ENCODE measurements around the gene TLN1.
A peak's percentile ranks its signal among the peaks of the same experiment; 100 is the strongest.

Gene TLN1

DNA sequence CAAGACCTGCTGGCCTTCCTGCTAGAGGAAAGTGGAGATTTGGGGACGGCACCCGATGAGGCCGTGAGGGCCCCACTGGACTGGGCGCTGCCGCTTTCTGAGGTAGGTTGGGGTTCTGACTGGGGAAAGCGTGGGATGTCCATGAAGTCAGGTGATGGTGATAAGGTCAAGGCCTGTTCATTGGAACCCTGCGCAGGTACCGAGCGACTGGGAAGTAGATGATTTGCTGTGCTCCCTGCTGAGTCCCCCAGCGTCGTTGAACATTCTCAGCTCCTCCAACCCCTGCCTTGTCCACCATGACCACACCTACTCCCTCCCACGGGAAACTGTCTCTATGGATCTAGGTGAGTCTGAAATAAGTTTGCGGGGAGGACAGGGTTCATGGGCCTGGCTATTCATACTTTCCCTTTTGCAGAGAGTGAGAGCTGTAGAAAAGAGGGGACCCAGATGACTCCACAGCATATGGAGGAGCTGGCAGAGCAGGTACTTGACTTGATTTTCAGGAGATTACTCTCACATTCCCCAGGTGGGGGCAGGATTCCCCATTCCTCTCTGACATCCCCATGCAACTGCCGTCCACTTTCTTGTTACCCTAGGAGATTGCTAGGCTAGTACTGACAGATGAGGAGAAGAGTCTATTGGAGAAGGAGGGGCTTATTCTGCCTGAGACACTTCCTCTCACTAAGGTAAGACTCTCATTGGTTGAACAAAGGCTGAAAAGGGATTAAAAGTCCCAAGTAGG, 976 bp upstream of the TLN1 start (continued):
- no peak for TF ChIP-seq ZNF433 (tag by site-specific recombination; IDR thresholded peaks at IDR 0.05; ENCODE audit: low read depth)
- peak; percentile 93 for TF ChIP-seq PRDM1 (tag by site-specific recombination; IDR thresholded peaks at IDR 0.05)
- TF ChIP-seq ZNF610 (tag by site-specific recombination; IDR thresholded peaks at IDR 0.05; ENCODE audit: borderline replicate concordance): no peak
- TF ChIP-seq ZNF37A (tag by site-specific recombination; IDR thresholded peaks at IDR 0.05): no peak
- TF ChIP-seq ZNF114 (tag by site-specific recombination; IDR thresholded peaks at IDR 0.05): no peak
- TF ChIP-seq ZBTB20 (tag by site-specific recombination; IDR thresholded peaks at IDR 0.05): peak; percentile 78; the same call in 1 of the 2 replicates
- no peak for TF ChIP-seq ZNF423 (tag by site-specific recombination; IDR thresholded peaks at IDR 0.05)
- peak; percentile 88 for TF ChIP-seq ZFP69B (tag by site-specific recombination; IDR thresholded peaks at IDR 0.05)
- TF ChIP-seq, protein P1, sequence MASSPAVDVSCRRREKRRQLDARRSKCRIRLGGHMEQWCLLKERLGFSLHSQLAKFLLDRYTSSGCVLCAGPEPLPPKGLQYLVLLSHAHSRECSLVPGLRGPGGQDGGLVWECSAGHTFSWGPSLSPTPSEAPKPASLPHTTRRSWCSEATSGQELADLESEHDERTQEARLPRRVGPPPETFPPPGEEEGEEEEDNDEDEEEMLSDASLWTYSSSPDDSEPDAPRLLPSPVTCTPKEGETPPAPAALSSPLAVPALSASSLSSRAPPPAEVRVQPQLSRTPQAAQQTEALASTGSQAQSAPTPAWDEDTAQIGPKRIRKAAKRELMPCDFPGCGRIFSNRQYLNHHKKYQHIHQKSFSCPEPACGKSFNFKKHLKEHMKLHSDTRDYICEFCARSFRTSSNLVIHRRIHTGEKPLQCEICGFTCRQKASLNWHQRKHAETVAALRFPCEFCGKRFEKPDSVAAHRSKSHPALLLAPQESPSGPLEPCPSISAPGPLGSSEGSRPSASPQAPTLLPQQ (tag by site-specific recombination; IDR thresholded peaks at IDR 0.05): peak; percentile 91
- peak; percentile 68 for TF ChIP-seq GLIS2 (tag by site-specific recombination; IDR thresholded peaks at IDR 0.05)
- 0 out of 2 replicates have a peak, but pooled peaks have one; percentile 1 for TF ChIP-seq IKZF3 (tag by site-specific recombination; IDR thresholded peaks at IDR 0.05)
- peak; percentile 90 for TF ChIP-seq ZNF10 (tag by site-specific recombination; IDR thresholded peaks at IDR 0.05)
- TF ChIP-seq, protein P2, sequence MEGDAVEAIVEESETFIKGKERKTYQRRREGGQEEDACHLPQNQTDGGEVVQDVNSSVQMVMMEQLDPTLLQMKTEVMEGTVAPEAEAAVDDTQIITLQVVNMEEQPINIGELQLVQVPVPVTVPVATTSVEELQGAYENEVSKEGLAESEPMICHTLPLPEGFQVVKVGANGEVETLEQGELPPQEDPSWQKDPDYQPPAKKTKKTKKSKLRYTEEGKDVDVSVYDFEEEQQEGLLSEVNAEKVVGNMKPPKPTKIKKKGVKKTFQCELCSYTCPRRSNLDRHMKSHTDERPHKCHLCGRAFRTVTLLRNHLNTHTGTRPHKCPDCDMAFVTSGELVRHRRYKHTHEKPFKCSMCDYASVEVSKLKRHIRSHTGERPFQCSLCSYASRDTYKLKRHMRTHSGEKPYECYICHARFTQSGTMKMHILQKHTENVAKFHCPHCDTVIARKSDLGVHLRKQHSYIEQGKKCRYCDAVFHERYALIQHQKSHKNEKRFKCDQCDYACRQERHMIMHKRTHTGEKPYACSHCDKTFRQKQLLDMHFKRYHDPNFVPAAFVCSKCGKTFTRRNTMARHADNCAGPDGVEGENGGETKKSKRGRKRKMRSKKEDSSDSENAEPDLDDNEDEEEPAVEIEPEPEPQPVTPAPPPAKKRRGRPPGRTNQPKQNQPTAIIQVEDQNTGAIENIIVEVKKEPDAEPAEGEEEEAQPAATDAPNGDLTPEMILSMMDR (tag by site-specific recombination; IDR thresholded peaks at IDR 0.05): peak; percentile 23; the same call in 1 of the 2 replicates
- TF ChIP-seq ZBTB17 (tag by site-specific recombination; IDR thresholded peaks at IDR 0.05): peak; percentile 78
- TF ChIP-seq ZNF157 (tag by site-specific recombination; IDR thresholded peaks at IDR 0.05): no peak
- TF ChIP-seq, protein P3, sequence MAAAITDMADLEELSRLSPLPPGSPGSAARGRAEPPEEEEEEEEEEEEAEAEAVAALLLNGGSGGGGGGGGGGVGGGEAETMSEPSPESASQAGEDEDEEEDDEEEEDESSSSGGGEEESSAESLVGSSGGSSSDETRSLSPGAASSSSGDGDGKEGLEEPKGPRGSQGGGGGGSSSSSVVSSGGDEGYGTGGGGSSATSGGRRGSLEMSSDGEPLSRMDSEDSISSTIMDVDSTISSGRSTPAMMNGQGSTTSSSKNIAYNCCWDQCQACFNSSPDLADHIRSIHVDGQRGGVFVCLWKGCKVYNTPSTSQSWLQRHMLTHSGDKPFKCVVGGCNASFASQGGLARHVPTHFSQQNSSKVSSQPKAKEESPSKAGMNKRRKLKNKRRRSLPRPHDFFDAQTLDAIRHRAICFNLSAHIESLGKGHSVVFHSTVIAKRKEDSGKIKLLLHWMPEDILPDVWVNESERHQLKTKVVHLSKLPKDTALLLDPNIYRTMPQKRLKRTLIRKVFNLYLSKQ (tag by site-specific recombination; IDR thresholded peaks at IDR 0.05; ENCODE audit: borderline replicate concordance): no peak
- TF ChIP-seq TRIM28 (IDR thresholded peaks at IDR 0.05; ENCODE audit: borderline replicate concordance, low read length): peak; percentile 61; the same call in 1 of the 2 replicates
- TF ChIP-seq, protein P4, sequence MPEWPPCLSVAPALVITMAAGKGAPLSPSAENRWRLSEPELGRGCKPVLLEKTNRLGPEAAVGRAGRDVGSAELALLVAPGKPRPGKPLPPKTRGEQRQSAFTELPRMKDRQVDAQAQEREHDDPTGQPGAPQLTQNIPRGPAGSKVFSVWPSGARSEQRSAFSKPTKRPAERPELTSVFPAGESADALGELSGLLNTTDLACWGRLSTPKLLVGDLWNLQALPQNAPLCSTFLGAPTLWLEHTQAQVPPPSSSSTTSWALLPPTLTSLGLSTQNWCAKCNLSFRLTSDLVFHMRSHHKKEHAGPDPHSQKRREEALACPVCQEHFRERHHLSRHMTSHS (tag by site-specific recombination; IDR thresholded peaks at IDR 0.05): no peak
- TF ChIP-seq ZNF837 (tag by site-specific recombination; IDR thresholded peaks at IDR 0.05): no peak
- no peak for TF ChIP-seq ZNF747 (tag by site-specific recombination; IDR thresholded peaks at IDR 0.05)
- TF ChIP-seq ZNF112 (tag by site-specific recombination; IDR thresholded peaks at IDR 0.05): no peak
- TF ChIP-seq, protein P5, sequence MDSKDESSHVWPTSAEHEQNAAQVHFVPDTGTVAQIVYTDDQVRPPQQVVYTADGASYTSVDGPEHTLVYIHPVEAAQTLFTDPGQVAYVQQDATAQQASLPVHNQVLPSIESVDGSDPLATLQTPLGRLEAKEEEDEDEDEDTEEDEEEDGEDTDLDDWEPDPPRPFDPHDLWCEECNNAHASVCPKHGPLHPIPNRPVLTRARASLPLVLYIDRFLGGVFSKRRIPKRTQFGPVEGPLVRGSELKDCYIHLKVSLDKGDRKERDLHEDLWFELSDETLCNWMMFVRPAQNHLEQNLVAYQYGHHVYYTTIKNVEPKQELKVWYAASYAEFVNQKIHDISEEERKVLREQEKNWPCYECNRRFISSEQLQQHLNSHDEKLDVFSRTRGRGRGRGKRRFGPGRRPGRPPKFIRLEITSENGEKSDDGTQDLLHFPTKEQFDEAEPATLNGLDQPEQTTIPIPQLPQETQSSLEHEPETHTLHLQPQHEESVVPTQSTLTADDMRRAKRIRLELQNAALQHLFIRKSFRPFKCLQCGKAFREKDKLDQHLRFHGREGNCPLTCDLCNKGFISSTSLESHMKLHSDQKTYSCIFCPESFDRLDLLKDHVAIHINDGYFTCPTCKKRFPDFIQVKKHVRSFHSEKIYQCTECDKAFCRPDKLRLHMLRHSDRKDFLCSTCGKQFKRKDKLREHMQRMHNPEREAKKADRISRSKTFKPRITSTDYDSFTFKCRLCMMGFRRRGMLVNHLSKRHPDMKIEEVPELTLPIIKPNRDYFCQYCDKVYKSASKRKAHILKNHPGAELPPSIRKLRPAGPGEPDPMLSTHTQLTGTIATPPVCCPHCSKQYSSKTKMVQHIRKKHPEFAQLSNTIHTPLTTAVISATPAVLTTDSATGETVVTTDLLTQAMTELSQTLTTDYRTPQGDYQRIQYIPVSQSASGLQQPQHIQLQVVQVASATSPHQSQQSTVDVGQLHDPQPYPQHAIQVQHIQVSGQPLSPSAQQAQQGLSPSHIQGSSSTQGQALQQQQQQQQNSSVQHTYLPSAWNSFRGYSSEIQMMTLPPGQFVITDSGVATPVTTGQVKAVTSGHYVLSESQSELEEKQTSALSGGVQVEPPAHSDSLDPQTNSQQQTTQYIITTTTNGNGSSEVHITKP (tag by site-specific recombination; IDR thresholded peaks at IDR 0.05): peak; percentile 65
- no peak for TF ChIP-seq SP7 (tag by site-specific recombination; IDR thresholded peaks at IDR 0.05)
- no peak for TF ChIP-seq EGR2 (tag by site-specific recombination; IDR thresholded peaks at IDR 0.05; ENCODE audit: low read depth)
- no peak for TF ChIP-seq ZNF792 (tag by site-specific recombination; IDR thresholded peaks at IDR 0.05)
- no peak for TF ChIP-seq ZNF248 (tag by site-specific recombination; IDR thresholded peaks at IDR 0.05)
- TF ChIP-seq ZNF302 (tag by site-specific recombination; IDR thresholded peaks at IDR 0.05; ENCODE audit: low read depth): no peak
- TF ChIP-seq, protein P6, sequence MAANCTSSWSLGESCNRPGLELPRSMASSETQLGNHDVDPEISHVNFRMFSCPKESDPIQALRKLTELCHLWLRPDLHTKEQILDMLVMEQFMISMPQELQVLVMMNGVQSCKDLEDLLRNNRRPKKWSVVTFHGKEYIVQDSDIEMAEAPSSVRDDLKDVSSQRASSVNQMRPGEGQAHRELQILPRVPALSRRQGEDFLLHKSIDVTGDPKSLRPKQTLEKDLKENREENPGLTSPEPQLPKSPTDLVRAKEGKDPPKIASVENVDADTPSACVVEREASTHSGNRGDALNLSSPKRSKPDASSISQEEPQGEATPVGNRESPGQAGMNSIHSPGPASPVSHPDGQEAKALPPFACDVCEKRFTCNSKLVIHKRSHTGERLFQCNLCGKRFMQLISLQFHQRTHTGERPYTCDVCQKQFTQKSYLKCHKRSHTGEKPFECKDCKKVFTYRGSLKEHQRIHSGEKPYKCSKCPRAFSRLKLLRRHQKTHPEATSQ (tag by site-specific recombination; IDR thresholded peaks at IDR 0.05): peak; percentile 78; the same call in 1 of the 2 replicates
- no peak for TF ChIP-seq YY2 (tag by site-specific recombination; IDR thresholded peaks at IDR 0.05)
- TF ChIP-seq SCRT2 (tag by site-specific recombination; IDR thresholded peaks at IDR 0.05): peak; percentile 53; the same call in 1 of the 2 replicates
- TF ChIP-seq ZNF510 (tag by site-specific recombination; IDR thresholded peaks at IDR 0.05; ENCODE audit: insufficient replicate concordance): no peak
